ENCODE data around the gene MYL12A. TPM values are rescaled to one million over a fixed set of nuclear protein-coding genes. Genes with fewer than 3 reads are reported as not detected.
A peak's percentile ranks its signal among the peaks of the same experiment; 100 is the strongest.
"Not testable (repeated sequence)": the region's sequence is repeated elsewhere in the genome, so short reads cannot be mapped to it uniquely, and the experiment has no call there.

The MYL12A gene
- 206 and 244 TPM in 2 replicates for total RNA-seq (2014; rRNA removed; shearing (Covaris generic))
- polyA plus RNA-seq (2016; fragmentation: Nextera tagmentation; extraction: Ambion mirVana) = 475 and 502 TPM in 2 replicates
- long read RNA-seq, transcript MYL12A-201 (4 exons, 1,229 nt) = major isoform, 200 of 216 reads
- long read RNA-seq, partial matches to known transcripts = 3 of 216 reads
- long read RNA-seq, other reads (novel, unspliced or antisense) = 5 of 216 reads

GRCh38 chr18:3247240-3248061 lies at the start of gene MYL12A:
Gene MYL12A, plus strand, starts transcription at chr18:3247801. Its CDS starts 5,447 bp downstream, at chr18:3253248.
- TF ChIP-seq ZNF331 (CRISPR knock-in tag; IDR thresholded peaks at IDR 0.05; ENCODE audit: low read depth) = no peak
- peak; percentile 62 for TF ChIP-seq CREB1 (CRISPR knock-in tag; IDR thresholded peaks at IDR 0.05; ENCODE audit: low read depth)
- no peak for TF ChIP-seq CTCF (conservative IDR thresholded peaks at IDR 0.05; ENCODE audit: low read depth in 2 of 2)
- peak; percentile 91 for TF ChIP-seq POLR2AphosphoS5 (IDR thresholded peaks at IDR 0.05; ENCODE audit: low read depth)
- H3K36me3 ChIP-seq (ENCODE audit: insufficient read depth) = peaks cover 5% of the 10 kb centered on the region; the same call in 1 of the 2 replicates
- Mint-ChIP-seq H3K4me1 (peaks cover 22% of the 10 kb centered on the region; the same call in 2 of the 3 replicates), H3K27me3 (ENCODE audit: insufficient read depth, low read depth, poor library complexity) (peaks cover 13% of the 10 kb centered on the region), H3K27ac (peak within 1 kb of the TSS; percentile 100), H3K4me3 (peak within 1 kb of the TSS; percentile 91), H3K36me3 (ENCODE audit: low read depth) (peaks cover 17% of the 10 kb centered on the region), H3K9me3 (peaks cover 4% of the 10 kb centered on the region)
- peaks cover 22% of the 10 kb centered on the region for H3K4me1 ChIP-seq (ENCODE audit: insufficient read depth)
- H3K27me3 ChIP-seq (ENCODE audit: insufficient read depth) = no peaks in the 10 kb centered on the region
- peak within 1 kb of the TSS; percentile 94 for H3K27ac ChIP-seq (ENCODE audit: low read depth)
- DNase-seq (ENCODE audit: low spot score) (peak; percentile 99), ATAC-seq (peak; percentile 83)
- peak within 1 kb of the TSS; percentile 75 for H3K4me3 ChIP-seq
- peaks cover 48% of the 10 kb centered on the region for H3K79me2 ChIP-seq (replicated peaks; ENCODE audit: insufficient read depth)
- no peaks in the 10 kb centered on the region for H3K9me2 ChIP-seq (ENCODE audit: insufficient read depth)
- no peak within 1 kb of the TSS for H2AFZ ChIP-seq
- peak within 1 kb of the TSS; percentile 82 for H3K4me2 ChIP-seq
- peaks cover 17% of the 10 kb centered on the region; the same call in 1 of the 2 replicates for H4K20me1 ChIP-seq (replicated peaks; ENCODE audit: insufficient read depth)
- 0 out of 2 replicates have a peak, but pooled peaks cover 6% of the 10 kb centered on the region for H3F3A ChIP-seq (replicated peaks; ENCODE audit: low read depth)

GRCh38 chr18:3198260-3198860 lies 49.2 kb upstream of the MYL12A start:
- not testable (repeated sequence) for H3K36me3 ChIP-seq (ENCODE audit: insufficient read depth); H3K27me3 ChIP-seq (ENCODE audit: insufficient read depth); H3K4me3 ChIP-seq; DNase-seq (ENCODE audit: low spot score); H3K9me3 Mint-ChIP-seq; H3K4me1 ChIP-seq (ENCODE audit: insufficient read depth); H3F3A ChIP-seq (replicated peaks; ENCODE audit: low read depth); H3K79me2 ChIP-seq (replicated peaks; ENCODE audit: insufficient read depth); H3K27ac Mint-ChIP-seq; H3K27me3 Mint-ChIP-seq (ENCODE audit: insufficient read depth, low read depth, poor library complexity); H3K9me2 ChIP-seq (ENCODE audit: insufficient read depth); H3K4me3 Mint-ChIP-seq; H3K4me1 Mint-ChIP-seq; H3K27ac ChIP-seq (ENCODE audit: low read depth); ATAC-seq; H3K36me3 Mint-ChIP-seq (ENCODE audit: low read depth); H2AFZ ChIP-seq; H3K4me2 ChIP-seq; H4K20me1 ChIP-seq (replicated peaks; ENCODE audit: insufficient read depth)
